Muscle of leg (tissue), 11 donors: Measurements from ENCODE around the gene CORIN. TPM values are rescaled to one million over a fixed set of nuclear protein-coding genes. Genes with fewer than 3 reads are reported as not detected.

Source experiments
- DNase-seq: peaks from one replicate; pipeline ENCODE4 v3.0.0; 2013
- H3K27ac ChIP-seq: one replicate; pipeline ENCODE4 v1.5.1; 2013; ENCODE audit warnings: mild to moderate bottlenecking, low read length, control low read depth
- H3K27me3 ChIP-seq: one replicate; pipeline ENCODE4 v1.6.1; 2013; ENCODE audit warnings: low read length; ENCODE audit not compliant: control insufficient read depth, insufficient read depth
- H3K36me3 ChIP-seq: one replicate; pipeline ENCODE4 v1.6.1; 2013; ENCODE audit warnings: low read length; ENCODE audit not compliant: control insufficient read depth, insufficient read depth
- H3K4me1 ChIP-seq: one replicate; pipeline ENCODE4 v1.6.1; 2013; ENCODE audit warnings: low read length; ENCODE audit not compliant: control insufficient read depth, insufficient read depth
- H3K4me3 ChIP-seq: one replicate; pipeline ENCODE4 v1.5.1; 2013; ENCODE audit warnings: low read length, control low read depth
- H3K9me3 ChIP-seq: replicated peaks from 2 replicates; pipeline ENCODE4 v1.6.1; 2013; ENCODE audit warnings: low read depth, low read length; ENCODE audit not compliant: control insufficient read depth
- WGBS: methylation state at CpG from one replicate; pipeline ENCODE4 v1.1.5; 2013; ENCODE audit warnings: missing lambda C conversion rate; ENCODE audit not compliant: insufficient coverage; 5-methylcytosine and 5-hydroxymethylcytosine counted together
- polyA plus RNA-seq, 8 donors: library from polyadenylated mRNA; unstranded; fragments of 120-200 nt; gene quantifications; one replicate each; pipeline versions ENCODE4 v1.2.1 to v1.2.3, GENCODE V29; 2013; ENCODE audit warnings: inconsistent platforms in 1 of 8, low replicate concordance in 1 of 8; ENCODE audit not compliant: insufficient read length in 8 of 8, insufficient read depth in 1 of 8
- total RNA-seq: library from RNA; stranded (reverse); fragments of 120-200 nt; gene quantifications from one replicate; pipeline ENCODE4 v1.2.4, GENCODE V29; 2013

CORIN gene
- total and polyA plus RNA-seq, 9 donors = 0.87 to 3.9 (median 2.0) TPM

- no peak for DNase-seq
- Histone ChIP-seq H3K27me3 (no peaks in the 10 kb centered on the region), H3K27ac (no peak overlapping the region), H3K4me1 (no peaks in the 10 kb centered on the region), H3K9me3 (no peaks in the 10 kb centered on the region), H3K4me3 (no peak overlapping the region), H3K36me3 (no peaks in the 10 kb centered on the region)
- WGBS = no CpG with 5 or more reads among the region's 3 CpGs
Observed at GRCh38 chr4:47651231-47651630, 186.6 kb downstream of the CORIN start.

- DNase-seq = no peak
- Histone ChIP-seq H3K27me3 (no peaks in the 10 kb centered on the region), H3K36me3 (no peaks in the 10 kb centered on the region), H3K4me1 (no peaks in the 10 kb centered on the region), H3K9me3 (no peaks in the 10 kb centered on the region), H3K4me3 (no peak overlapping the region), H3K27ac (no peak overlapping the region)
- 50% methylated on average over 2 of the region's 2 CpGs for WGBS
Observed at GRCh38 chr4:47650584-47651130, 187.2 kb downstream of the CORIN start.

GRCh38 chr4:47647544-47647943 is 190.3 kb downstream of the CORIN start:
- H3K27ac ChIP-seq = no peak overlapping the region
- WGBS = 45% methylated on average over 2 of the region's 3 CpGs

DNA sequence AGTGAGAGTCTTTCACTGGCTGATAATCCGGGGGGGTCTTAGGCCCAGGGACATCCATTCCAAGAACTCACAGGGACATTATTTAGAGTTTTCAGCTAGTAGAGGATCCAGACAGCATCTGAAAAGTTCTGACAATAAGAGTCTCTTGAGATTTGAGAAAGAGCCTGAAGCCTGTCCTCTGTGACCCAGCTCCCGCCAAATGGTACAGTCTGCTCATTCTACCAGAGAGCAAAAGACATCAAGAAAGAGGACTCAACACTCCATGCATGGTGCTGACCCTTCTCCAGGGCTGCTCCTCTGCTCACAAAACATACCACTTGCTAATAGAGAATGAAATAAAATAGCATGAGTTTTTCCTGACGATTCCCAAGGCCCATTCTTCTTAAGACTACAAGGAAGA is 190.8 kb downstream of the CORIN start:
- no peaks in the 10 kb centered on the region for H3K9me3 ChIP-seq
- peaks cover 2% of the 10 kb centered on the region for H3K4me1 ChIP-seq
- WGBS = no CpG with 5 or more reads among the region's 3 CpGs
- H3K36me3 ChIP-seq = no peaks in the 10 kb centered on the region
- DNase-seq = no peak
- H3K27me3 ChIP-seq = no peaks in the 10 kb centered on the region
- no peak overlapping the region for H3K4me3 ChIP-seq
- no peak overlapping the region for H3K27ac ChIP-seq

More at GRCh38 chr4:47647544-47647943, 190.3 kb downstream of the CORIN start:
- H3K36me3 ChIP-seq = no peaks in the 10 kb centered on the region
- no peaks in the 10 kb centered on the region for H3K27me3 ChIP-seq
- no peak overlapping the region for H3K4me3 ChIP-seq
- DNase-seq = no peak
- H3K9me3 ChIP-seq = no peaks in the 10 kb centered on the region
- peaks cover 2% of the 10 kb centered on the region for H3K4me1 ChIP-seq

GRCh38 chr4:47646372-47646771 is 191.5 kb downstream of the CORIN start:
- Histone ChIP-seq H3K27me3 (no peaks in the 10 kb centered on the region), H3K36me3 (no peaks in the 10 kb centered on the region), H3K9me3 (no peaks in the 10 kb centered on the region), H3K4me1 (peaks cover 4% of the 10 kb centered on the region), H3K27ac (no peak overlapping the region), H3K4me3 (no peak overlapping the region)
- WGBS = no CpG with 5 or more reads among the region's 3 CpGs
- DNase-seq = peak; percentile 32

GRCh38 chr4:47643845-47644244 is 194.0 kb downstream of the CORIN start:
- Histone ChIP-seq H3K4me1 (peaks cover 4% of the 10 kb centered on the region), H3K27ac (no peak overlapping the region), H3K36me3 (no peaks in the 10 kb centered on the region), H3K9me3 (no peaks in the 10 kb centered on the region), H3K4me3 (no peak overlapping the region), H3K27me3 (no peaks in the 10 kb centered on the region)
- WGBS = 91% methylated on average over 2 of the region's 6 CpGs
- DNase-seq = no peak

GRCh38 chr4:47642985-47643760 is 194.7 kb downstream of the CORIN start:
- DNase-seq = peak; percentile 11
- H3K36me3 ChIP-seq = no peaks in the 10 kb centered on the region
- no peaks in the 10 kb centered on the region for H3K27me3 ChIP-seq
- H3K9me3 ChIP-seq = no peaks in the 10 kb centered on the region
- H3K4me3 ChIP-seq = no peak overlapping the region
- peaks cover 4% of the 10 kb centered on the region for H3K4me1 ChIP-seq
- WGBS = no CpG with 5 or more reads among the region's 7 CpGs
- H3K27ac ChIP-seq = no peak overlapping the region

DNA sequence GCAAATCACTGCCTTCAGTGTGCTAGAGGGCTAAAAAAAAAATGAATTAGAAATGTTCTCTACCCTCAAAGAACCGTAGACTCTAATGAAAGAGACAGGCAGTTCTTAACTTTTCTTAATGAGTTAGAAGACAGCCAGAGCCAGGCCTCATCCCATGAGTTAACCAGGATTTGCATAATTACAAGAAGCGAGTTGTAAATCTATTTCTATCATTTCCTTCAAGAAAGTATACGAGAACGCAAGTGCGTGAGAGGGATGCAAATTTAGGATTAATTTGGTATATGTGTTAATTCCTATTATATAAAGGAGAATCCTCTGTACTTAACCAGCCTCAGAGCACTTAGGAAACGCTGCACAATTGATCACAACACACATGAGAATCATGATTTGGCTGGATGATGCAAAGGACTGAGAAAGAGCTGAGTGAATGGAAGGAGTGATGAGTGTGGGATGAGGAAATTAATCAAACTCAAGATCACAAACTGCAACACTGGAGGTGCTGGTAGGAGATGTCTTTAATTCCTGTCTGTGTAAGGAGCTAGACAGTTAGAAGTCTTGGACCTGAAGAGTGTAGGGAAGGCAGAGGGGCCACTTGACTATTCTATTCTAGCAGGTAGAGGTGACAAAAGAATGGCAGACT is 195.6 kb downstream of the CORIN start:
- 20% methylated on average over 1 of the region's 6 CpGs for WGBS
- Histone ChIP-seq H3K27me3 (no peaks in the 10 kb centered on the region), H3K36me3 (no peaks in the 10 kb centered on the region), H3K27ac (no peak overlapping the region), H3K4me1 (peaks cover 4% of the 10 kb centered on the region), H3K4me3 (no peak overlapping the region), H3K9me3 (no peaks in the 10 kb centered on the region)
- no peak for DNase-seq

- peak; percentile 36 for DNase-seq
- Histone ChIP-seq H3K36me3 (no peaks in the 10 kb centered on the region), H3K4me1 (peaks cover 4% of the 10 kb centered on the region), H3K4me3 (no peak overlapping the region), H3K27ac (no peak overlapping the region), H3K9me3 (no peaks in the 10 kb centered on the region), H3K27me3 (no peaks in the 10 kb centered on the region)
- WGBS = 33% methylated on average over 1 of the region's 1 CpG
Observed at GRCh38 chr4:47641755-47642154, 196.1 kb downstream of the CORIN start.

DNA sequence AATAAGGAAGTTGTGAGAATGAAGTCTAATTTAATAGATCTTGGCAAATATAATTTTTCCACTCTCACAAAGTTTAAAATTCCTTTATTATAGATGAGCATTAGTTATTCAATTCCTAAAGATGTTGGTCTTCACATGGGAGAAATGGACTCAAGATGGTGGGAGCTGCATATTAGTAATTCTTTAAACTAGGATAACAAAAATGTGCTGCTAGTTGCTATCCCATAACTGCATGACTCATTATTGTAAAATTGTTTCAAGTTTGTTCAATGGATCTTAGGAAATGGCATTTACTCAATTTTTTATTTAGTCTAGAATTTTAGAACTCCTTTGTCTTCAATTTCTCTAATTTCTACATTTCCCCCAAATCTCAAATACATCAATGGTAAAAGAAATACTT is 197.0 kb downstream of the CORIN start:
- Histone ChIP-seq H3K4me3 (no peak overlapping the region), H3K27ac (no peak overlapping the region), H3K4me1 (peaks cover 4% of the 10 kb centered on the region), H3K9me3 (no peaks in the 10 kb centered on the region), H3K27me3 (no peaks in the 10 kb centered on the region), H3K36me3 (no peaks in the 10 kb centered on the region)
- DNase-seq = no peak
